ENCODE measurements around the gene CRISPLD2.

- no peak for TF ChIP-seq SP1 (IDR thresholded peaks at IDR 0.05)
- TF ChIP-seq TARDBP (IDR thresholded peaks at IDR 0.05) = no peak
- TF ChIP-seq NFRKB (IDR thresholded peaks at IDR 0.05) = no peak
- TF ChIP-seq ZNF384 (IDR thresholded peaks at IDR 0.05) = no peak
- TF ChIP-seq BHLHE40 (IDR thresholded peaks at IDR 0.05; ENCODE audit: borderline replicate concordance) = no peak
- no peak for TF ChIP-seq FOXK2 (IDR thresholded peaks at IDR 0.05)
- TF ChIP-seq FOXM1 (IDR thresholded peaks at IDR 0.05; ENCODE audit: borderline replicate concordance) = no peak
- TF ChIP-seq ARNT (IDR thresholded peaks at IDR 0.05) = no peak
- no peak for TF ChIP-seq FOXA1 (IDR thresholded peaks at IDR 0.05)
- no peak for TF ChIP-seq L3MBTL2 (conservative IDR thresholded peaks at IDR 0.05)
- TF ChIP-seq SUZ12 (IDR thresholded peaks at IDR 0.05) = no peak
- TF ChIP-seq CTBP1 (IDR thresholded peaks at IDR 0.05; ENCODE audit: borderline replicate concordance) = no peak
Measured at GRCh38 chr16:84859681-84860080, 39.9 kb downstream of the CRISPLD2 start.
